HL-60 (cell line): ENCODE measurements around the gene TRDN.

Experiments
- POLR2AphosphoS5 ChIP-seq: IDR thresholded peaks from 2 replicates; pipeline ENCODE4 v1.6.1; 2012; ENCODE audit warnings: low read depth
- TF ChIP-seq, protein P1 (sequence below): IDR thresholded peaks from one replicate; pipeline ENCODE4 v1.5.1; 2011; ENCODE audit warnings: low read length, control low read depth, inconsistent platforms; ENCODE audit not compliant: insufficient read depth
- TF ChIP-seq, protein P2 (sequence below): IDR thresholded peaks from 2 replicates; pipeline ENCODE4 v1.6.1; 2012; ENCODE audit warnings: low read depth; ENCODE audit not compliant: insufficient replicate concordance

DNA sequence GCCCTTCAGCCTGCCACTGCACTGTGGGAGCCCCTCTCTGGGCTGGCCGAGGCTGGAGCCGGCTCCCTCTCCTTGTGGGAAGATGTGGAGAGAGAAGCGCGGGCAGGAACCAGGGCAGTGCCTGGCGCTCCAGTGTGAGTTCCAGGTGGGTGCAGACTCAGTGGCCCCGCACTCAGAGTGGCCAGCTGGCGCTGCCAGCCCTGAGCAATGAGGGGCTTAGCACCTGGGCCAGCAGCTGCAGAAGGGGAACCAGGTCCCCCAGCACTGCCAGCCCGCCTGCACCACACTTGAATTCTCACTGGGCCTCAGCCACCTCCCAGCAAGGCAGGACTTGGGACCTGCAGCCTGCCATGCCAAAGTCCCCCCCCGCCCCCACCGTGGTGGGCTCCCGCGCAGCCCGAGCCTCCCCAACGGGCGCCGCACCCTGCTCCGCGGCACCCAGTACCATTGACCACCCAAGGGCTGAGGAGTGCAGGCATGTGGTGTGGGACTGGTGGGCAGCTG, 434.8 kb downstream of the TRDN start:
- TF ChIP-seq, protein P1, sequence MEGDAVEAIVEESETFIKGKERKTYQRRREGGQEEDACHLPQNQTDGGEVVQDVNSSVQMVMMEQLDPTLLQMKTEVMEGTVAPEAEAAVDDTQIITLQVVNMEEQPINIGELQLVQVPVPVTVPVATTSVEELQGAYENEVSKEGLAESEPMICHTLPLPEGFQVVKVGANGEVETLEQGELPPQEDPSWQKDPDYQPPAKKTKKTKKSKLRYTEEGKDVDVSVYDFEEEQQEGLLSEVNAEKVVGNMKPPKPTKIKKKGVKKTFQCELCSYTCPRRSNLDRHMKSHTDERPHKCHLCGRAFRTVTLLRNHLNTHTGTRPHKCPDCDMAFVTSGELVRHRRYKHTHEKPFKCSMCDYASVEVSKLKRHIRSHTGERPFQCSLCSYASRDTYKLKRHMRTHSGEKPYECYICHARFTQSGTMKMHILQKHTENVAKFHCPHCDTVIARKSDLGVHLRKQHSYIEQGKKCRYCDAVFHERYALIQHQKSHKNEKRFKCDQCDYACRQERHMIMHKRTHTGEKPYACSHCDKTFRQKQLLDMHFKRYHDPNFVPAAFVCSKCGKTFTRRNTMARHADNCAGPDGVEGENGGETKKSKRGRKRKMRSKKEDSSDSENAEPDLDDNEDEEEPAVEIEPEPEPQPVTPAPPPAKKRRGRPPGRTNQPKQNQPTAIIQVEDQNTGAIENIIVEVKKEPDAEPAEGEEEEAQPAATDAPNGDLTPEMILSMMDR, result no peak
- TF ChIP-seq POLR2AphosphoS5, result no peak
- TF ChIP-seq, protein P2, sequence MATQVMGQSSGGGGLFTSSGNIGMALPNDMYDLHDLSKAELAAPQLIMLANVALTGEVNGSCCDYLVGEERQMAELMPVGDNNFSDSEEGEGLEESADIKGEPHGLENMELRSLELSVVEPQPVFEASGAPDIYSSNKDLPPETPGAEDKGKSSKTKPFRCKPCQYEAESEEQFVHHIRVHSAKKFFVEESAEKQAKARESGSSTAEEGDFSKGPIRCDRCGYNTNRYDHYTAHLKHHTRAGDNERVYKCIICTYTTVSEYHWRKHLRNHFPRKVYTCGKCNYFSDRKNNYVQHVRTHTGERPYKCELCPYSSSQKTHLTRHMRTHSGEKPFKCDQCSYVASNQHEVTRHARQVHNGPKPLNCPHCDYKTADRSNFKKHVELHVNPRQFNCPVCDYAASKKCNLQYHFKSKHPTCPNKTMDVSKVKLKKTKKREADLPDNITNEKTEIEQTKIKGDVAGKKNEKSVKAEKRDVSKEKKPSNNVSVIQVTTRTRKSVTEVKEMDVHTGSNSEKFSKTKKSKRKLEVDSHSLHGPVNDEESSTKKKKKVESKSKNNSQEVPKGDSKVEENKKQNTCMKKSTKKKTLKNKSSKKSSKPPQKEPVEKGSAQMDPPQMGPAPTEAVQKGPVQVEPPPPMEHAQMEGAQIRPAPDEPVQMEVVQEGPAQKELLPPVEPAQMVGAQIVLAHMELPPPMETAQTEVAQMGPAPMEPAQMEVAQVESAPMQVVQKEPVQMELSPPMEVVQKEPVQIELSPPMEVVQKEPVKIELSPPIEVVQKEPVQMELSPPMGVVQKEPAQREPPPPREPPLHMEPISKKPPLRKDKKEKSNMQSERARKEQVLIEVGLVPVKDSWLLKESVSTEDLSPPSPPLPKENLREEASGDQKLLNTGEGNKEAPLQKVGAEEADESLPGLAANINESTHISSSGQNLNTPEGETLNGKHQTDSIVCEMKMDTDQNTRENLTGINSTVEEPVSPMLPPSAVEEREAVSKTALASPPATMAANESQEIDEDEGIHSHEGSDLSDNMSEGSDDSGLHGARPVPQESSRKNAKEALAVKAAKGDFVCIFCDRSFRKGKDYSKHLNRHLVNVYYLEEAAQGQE, result no peak
